IPS-18a (cell line): ENCODE results near the gene SKAP2.

Experiments used
- H3K27ac ChIP-seq: one replicate; pipeline ENCODE4 v1.5.1; 2013; ENCODE audit warnings: low read length
- H3K27me3 ChIP-seq: one replicate; pipeline ENCODE4 v1.6.1; 2013; ENCODE audit warnings: mild to moderate bottlenecking, low read length; ENCODE audit not compliant: control insufficient read depth, insufficient read depth
- H3K36me3 ChIP-seq: one replicate; pipeline ENCODE4 v1.6.1; 2013; ENCODE audit warnings: low read depth, low read length; ENCODE audit not compliant: control insufficient read depth
- H3K4me1 ChIP-seq: one replicate; pipeline ENCODE4 v1.6.1; 2013; ENCODE audit warnings: low read depth, low read length; ENCODE audit not compliant: control insufficient read depth
- H3K4me3 ChIP-seq: one replicate; pipeline ENCODE4 v1.5.1; 2013; ENCODE audit warnings: low read length
- H3K9ac ChIP-seq: one replicate; pipeline ENCODE4 v1.6.1; 2013; ENCODE audit warnings: mild to moderate bottlenecking, low read length, moderate library complexity
- H3K9me3 ChIP-seq: one replicate; pipeline ENCODE4 v1.6.1; 2013; ENCODE audit warnings: low read depth, low read length; ENCODE audit not compliant: control insufficient read depth

SKAP2 gene

DNA sequence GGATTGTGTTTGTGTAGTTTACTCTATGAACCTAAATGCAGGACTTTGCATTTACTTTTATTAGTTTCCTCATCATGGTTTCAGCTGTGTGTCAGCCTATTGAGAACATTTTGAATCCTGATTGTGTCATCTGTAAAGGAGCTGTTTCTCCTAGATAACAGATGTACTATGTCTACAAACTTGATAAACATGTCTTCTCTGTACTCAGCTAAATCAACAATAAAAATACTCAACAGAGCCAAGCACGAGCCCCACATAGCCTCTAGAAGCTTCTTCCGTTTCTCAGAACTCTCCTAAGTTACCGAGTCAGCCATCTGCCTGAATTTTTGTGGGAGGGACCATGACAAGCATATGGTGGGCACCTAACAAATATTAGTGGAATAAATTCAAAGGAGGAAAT lies 234.7 kb downstream of the SKAP2 start:
- H3K9ac ChIP-seq, result no peak overlapping the region
- H3K27me3 ChIP-seq, result no peaks in the 10 kb centered on the region
- no peak overlapping the region for H3K27ac ChIP-seq
- H3K4me3 ChIP-seq, result no peak overlapping the region
- no peaks in the 10 kb centered on the region for H3K36me3 ChIP-seq
- H3K4me1 ChIP-seq, result no peaks in the 10 kb centered on the region
- H3K9me3 ChIP-seq, result no peaks in the 10 kb centered on the region

- no peaks in the 10 kb centered on the region for H3K9me3 ChIP-seq
- no peaks in the 10 kb centered on the region for H3K27me3 ChIP-seq
- H3K27ac ChIP-seq, result no peak overlapping the region
- H3K36me3 ChIP-seq, result no peaks in the 10 kb centered on the region
- no peak overlapping the region for H3K4me3 ChIP-seq
- no peak overlapping the region for H3K9ac ChIP-seq
- H3K4me1 ChIP-seq, result no peaks in the 10 kb centered on the region
Measured at GRCh38 chr7:26627891-26628341, 236.5 kb downstream of the SKAP2 start.

GRCh38 chr7:26627221-26627620 lies 237.2 kb downstream of the SKAP2 start:
- Histone ChIP-seq H3K27me3 (no peaks in the 10 kb centered on the region), H3K4me3 (no peak overlapping the region), H3K4me1 (no peaks in the 10 kb centered on the region), H3K36me3 (no peaks in the 10 kb centered on the region), H3K9ac (no peak overlapping the region), H3K9me3 (no peaks in the 10 kb centered on the region), H3K27ac (no peak overlapping the region)

DNA sequence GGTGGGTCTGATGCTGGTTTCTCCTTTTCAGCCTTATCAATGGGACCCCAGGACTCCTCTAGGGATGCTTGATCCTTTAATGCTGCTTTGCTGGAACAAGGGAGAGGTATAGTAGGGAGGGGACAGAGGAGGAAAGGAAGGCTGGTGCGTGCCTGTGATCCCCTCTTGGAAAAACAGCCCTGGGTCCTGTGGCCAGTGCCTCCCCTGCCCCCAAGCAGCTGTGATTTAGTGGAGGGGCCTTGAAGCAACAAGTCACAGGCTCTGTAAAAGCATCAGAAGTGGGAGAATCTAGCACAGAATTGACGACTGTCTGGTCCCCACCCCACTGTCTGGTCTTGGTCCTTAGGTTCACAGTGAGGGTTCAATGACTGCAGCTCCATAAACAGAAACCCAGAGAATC lies 237.7 kb downstream of the SKAP2 start:
- Histone ChIP-seq H3K4me1 (no peaks in the 10 kb centered on the region), H3K4me3 (no peak overlapping the region), H3K9me3 (no peaks in the 10 kb centered on the region), H3K27me3 (no peaks in the 10 kb centered on the region), H3K9ac (no peak overlapping the region), H3K27ac (no peak overlapping the region), H3K36me3 (no peaks in the 10 kb centered on the region)

- Histone ChIP-seq H3K36me3 (no peaks in the 10 kb centered on the region), H3K9ac (no peak overlapping the region), H3K4me3 (no peak overlapping the region), H3K27ac (no peak overlapping the region), H3K9me3 (no peaks in the 10 kb centered on the region), H3K4me1 (no peaks in the 10 kb centered on the region), H3K27me3 (no peaks in the 10 kb centered on the region)
Measured at GRCh38 chr7:26626156-26626555, 238.2 kb downstream of the SKAP2 start.

DNA sequence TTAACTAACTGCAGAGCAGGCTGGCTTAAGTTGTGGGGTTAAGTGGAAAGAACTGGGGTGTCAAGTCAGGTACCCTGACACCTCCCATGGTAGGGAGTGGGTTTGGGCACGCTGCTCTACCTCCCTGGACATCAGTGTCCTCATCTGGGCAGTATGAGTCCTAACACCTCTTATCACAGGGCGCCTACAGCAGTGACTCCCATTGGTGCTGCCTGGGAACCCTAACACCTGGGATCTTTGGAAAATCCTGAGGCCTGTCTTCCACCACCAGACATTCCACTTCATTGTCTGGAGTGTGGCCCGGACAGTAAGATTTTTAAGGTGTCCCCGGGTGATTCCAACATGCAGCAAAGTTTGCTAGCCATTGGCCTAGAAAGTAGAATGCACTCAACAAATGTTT lies 239.1 kb downstream of the SKAP2 start:
- no peaks in the 10 kb centered on the region for H3K4me1 ChIP-seq
- no peak overlapping the region for H3K4me3 ChIP-seq
- no peaks in the 10 kb centered on the region for H3K36me3 ChIP-seq
- H3K27me3 ChIP-seq, result no peaks in the 10 kb centered on the region
- H3K9ac ChIP-seq, result no peak overlapping the region
- no peaks in the 10 kb centered on the region for H3K9me3 ChIP-seq
- H3K27ac ChIP-seq, result no peak overlapping the region

- no peaks in the 10 kb centered on the region for H3K4me1 ChIP-seq
- H3K9ac ChIP-seq, result no peak overlapping the region
- H3K4me3 ChIP-seq, result no peak overlapping the region
- H3K9me3 ChIP-seq, result no peaks in the 10 kb centered on the region
- H3K27me3 ChIP-seq, result no peaks in the 10 kb centered on the region
- H3K36me3 ChIP-seq, result no peaks in the 10 kb centered on the region
- H3K27ac ChIP-seq, result no peak overlapping the region
Measured at GRCh38 chr7:26624839-26625238, 239.6 kb downstream of the SKAP2 start.

GRCh38 chr7:26624431-26624830 lies 240.0 kb downstream of the SKAP2 start:
- no peak overlapping the region for H3K9ac ChIP-seq
- H3K27me3 ChIP-seq, result no peaks in the 10 kb centered on the region
- H3K4me1 ChIP-seq, result no peaks in the 10 kb centered on the region
- no peaks in the 10 kb centered on the region for H3K36me3 ChIP-seq
- no peaks in the 10 kb centered on the region for H3K9me3 ChIP-seq
- H3K27ac ChIP-seq, result no peak overlapping the region
- H3K4me3 ChIP-seq, result no peak overlapping the region

DNA sequence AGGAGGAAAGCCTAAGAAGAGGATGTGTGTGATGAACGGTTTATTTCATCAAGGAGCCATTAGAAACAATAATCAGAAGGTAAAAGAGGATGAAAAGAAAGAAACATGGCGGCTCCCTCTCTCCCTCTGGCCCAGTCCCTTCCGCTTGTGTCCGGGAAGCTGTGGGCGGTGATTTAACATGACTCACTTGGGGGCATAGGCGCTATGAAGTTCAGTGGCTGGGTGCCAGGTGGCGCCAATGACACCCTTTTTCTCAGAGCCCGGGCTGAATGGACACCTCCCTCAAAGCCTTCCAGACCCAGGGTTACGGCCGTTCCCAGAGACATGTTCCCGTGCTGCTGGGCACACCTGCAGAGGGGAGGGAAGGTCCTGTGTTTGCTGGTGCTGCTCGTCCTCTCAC lies 244.0 kb downstream of the SKAP2 start:
- no peak overlapping the region for H3K4me3 ChIP-seq
- H3K27ac ChIP-seq, result no peak overlapping the region
- H3K9ac ChIP-seq, result no peak overlapping the region
- no peaks in the 10 kb centered on the region for H3K9me3 ChIP-seq
- H3K36me3 ChIP-seq, result no peaks in the 10 kb centered on the region
- H3K27me3 ChIP-seq, result no peaks in the 10 kb centered on the region
- no peaks in the 10 kb centered on the region for H3K4me1 ChIP-seq

DNA sequence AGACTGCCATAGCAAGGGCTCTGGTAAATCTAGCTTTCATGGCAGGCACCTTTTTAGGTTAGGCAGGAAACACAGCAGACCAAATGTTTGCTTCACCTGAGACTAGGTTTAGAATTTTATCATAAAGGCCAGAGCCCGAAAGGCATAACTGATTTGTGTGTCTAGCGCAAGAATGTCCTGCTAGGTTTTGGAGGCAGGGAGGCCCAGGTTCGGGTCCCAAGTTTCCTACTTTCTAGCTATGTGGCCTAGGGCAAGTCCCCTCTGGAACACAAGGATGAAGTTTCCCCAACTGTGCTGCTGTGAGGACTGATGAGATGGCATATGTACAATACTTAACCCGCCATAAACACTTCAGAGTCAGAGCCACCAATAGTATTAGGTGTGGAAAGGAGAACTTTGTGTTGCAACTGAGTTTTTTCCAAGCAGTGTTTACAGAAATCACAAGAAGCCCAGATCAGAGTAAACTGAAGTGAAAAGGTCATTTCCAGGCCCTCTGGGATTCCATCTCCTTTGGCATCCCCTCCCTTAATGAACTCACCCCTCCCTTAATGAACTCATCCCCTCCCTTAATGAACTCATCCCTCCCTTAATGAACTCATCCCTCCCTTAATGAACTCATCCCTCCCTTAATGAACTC lies 244.9 kb downstream of the SKAP2 start:
- Histone ChIP-seq H3K36me3 (no peaks in the 10 kb centered on the region), H3K9ac (no peak overlapping the region), H3K4me3 (no peak overlapping the region), H3K9me3 (no peaks in the 10 kb centered on the region), H3K4me1 (no peaks in the 10 kb centered on the region), H3K27me3 (no peaks in the 10 kb centered on the region), H3K27ac (no peak overlapping the region)

DNA sequence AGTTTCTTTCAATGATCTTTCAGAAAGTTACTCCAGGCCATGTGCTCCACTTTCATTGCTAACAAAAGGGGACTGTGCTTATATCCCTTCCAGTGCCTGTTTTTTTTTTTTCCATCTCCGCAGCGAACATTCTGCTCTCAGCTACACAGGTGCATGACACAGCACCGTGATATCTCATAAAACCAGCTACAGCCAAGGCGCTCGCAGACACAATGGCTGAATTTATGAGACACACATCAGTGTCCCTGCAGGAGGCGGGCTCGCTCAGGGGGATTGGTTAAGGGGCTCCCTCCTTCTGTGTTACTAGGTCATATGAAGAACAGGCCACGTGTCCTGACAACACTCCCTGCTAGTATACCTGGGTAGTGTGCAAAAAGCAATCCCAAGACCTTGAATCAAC lies 245.5 kb downstream of the SKAP2 start:
- no peaks in the 10 kb centered on the region for H3K4me1 ChIP-seq

DNA sequence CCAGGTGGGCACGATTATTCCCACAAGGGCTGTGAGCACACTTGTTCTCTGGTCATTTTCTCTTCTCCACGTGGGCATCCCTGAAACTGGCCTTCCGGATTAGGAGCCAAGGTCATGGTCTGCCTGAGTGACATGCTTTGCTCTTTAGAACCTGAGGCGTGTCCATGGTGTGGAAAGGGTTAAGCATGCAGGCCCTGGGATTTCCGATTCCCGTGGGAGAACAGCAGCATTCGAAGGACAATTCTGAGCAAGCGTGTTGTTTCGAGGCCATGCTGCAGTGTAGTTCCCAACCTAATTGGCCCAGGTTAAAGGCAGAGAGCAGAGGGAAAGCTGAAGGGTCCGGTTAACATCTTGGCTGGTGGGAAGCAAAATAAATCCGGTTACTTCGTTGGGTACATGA lies 245.9 kb downstream of the SKAP2 start:
- Histone ChIP-seq H3K4me1 (no peaks in the 10 kb centered on the region), H3K27me3 (no peaks in the 10 kb centered on the region), H3K27ac (no peak overlapping the region), H3K9me3 (no peaks in the 10 kb centered on the region), H3K9ac (no peak overlapping the region), H3K4me3 (no peak overlapping the region), H3K36me3 (no peaks in the 10 kb centered on the region)

More for the DNA sequence above, 245.5 kb downstream of the SKAP2 start:
- Histone ChIP-seq H3K36me3 (no peaks in the 10 kb centered on the region), H3K27me3 (no peaks in the 10 kb centered on the region), H3K4me3 (no peak overlapping the region), H3K27ac (no peak overlapping the region), H3K9me3 (no peaks in the 10 kb centered on the region), H3K9ac (no peak overlapping the region)
